HG03565 (cell line): ENCODE data around the gene PLCH1.

Source experiments
- ATAC-seq: cut with Tn5 transposase; IDR thresholded peaks from one replicate; pipeline ENCODE4 v1.9.1; 2021; ENCODE audit warnings: mild to moderate bottlenecking, moderate library complexity; ENCODE audit not compliant: unreplicated experiment

Gene PLCH1, protein sequence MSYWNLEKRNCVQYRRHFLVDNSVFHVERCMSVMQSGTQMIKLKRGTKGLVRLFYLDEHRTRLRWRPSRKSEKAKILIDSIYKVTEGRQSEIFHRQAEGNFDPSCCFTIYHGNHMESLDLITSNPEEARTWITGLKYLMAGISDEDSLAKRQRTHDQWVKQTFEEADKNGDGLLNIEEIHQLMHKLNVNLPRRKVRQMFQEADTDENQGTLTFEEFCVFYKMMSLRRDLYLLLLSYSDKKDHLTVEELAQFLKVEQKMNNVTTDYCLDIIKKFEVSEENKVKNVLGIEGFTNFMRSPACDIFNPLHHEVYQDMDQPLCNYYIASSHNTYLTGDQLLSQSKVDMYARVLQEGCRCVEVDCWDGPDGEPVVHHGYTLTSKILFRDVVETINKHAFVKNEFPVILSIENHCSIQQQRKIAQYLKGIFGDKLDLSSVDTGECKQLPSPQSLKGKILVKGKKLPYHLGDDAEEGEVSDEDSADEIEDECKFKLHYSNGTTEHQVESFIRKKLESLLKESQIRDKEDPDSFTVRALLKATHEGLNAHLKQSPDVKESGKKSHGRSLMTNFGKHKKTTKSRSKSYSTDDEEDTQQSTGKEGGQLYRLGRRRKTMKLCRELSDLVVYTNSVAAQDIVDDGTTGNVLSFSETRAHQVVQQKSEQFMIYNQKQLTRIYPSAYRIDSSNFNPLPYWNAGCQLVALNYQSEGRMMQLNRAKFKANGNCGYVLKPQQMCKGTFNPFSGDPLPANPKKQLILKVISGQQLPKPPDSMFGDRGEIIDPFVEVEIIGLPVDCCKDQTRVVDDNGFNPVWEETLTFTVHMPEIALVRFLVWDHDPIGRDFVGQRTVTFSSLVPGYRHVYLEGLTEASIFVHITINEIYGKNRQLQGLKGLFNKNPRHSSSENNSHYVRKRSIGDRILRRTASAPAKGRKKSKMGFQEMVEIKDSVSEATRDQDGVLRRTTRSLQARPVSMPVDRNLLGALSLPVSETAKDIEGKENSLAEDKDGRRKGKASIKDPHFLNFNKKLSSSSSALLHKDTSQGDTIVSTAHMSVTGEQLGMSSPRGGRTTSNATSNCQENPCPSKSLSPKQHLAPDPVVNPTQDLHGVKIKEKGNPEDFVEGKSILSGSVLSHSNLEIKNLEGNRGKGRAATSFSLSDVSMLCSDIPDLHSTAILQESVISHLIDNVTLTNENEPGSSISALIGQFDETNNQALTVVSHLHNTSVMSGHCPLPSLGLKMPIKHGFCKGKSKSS (N-terminal part only)

DNA sequence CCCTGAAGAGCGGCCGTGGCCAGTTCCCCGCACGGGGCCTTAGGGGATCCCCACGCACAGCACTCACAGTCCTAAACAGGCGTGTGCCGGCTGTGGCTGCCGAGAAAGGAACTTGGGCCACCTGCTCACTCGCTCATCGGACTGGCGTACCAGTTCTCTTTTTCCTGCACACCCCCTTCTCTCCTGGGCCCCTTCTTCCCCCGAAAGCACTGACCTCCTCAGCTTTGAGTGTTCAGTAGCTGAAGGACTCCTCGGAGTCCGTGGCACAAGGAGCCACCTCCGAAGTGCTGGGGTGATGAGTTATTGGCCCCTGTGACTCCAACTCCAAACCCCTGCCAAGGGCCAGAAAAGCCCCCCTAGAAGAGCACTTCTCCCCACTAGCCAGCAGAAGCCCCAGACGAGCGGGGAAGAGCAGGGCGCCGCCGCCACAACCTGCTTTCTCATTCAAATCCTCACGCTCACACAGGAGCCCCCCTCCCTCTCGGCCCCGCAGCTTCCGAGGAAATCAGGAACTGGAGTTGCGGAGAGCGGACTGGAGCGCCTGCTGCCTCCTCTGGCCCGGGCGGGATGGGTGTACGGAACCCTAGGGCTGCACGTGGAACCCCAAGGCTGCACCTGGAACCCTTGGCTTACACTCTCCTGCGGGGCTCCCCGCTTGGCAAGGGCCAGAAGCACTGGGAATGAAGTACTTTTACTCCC lies at the start of gene PLCH1:
TSS of gene PLCH1 (minus strand) at position 446 of the 699 bp plus-strand sequence. CDS start 40,847 bp downstream, outside the sequence.
- ATAC-seq = peak; percentile 16

GRCh38 chr3:155792532-155792931 lies 47.7 kb upstream of the PLCH1 start:
- no peak for ATAC-seq

- no peak for ATAC-seq
Observed at GRCh38 chr3:155791190-155791589, 46.3 kb upstream of the PLCH1 start.

- ATAC-seq = no peak
Observed at GRCh38 chr3:155790272-155790925, 45.5 kb upstream of the PLCH1 start.

DNA sequence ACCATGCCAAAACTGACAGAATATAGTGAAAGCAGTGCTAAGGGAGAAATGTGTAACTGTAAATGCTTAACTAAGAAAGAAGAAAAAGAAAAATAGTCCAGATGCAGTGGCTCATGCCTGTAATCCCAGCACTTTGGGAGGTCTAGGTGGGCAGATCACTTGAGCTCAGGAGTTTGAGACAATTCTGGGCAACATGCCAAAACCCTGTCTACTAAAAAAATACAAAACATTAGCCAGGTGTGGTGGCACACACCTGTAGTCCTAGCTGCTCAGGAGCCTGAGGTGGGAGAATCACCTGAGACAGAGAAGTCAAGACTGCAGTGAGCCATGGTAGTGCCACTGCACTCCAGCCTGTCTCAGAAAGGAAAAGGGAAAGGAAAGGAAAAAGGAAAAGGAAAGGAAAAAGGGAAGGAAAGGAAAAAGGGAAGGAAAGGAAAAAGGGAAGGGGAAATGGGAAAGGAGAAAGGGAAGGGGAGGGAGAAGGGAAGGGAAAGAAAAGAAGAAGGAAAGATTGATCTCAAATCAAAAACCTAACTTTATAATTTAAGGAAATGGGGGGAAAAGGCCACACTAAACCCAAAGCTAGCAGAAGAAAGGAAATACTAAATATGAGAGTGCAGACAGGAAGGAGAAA lies 40.9 kb upstream of the PLCH1 start:
- no peak for ATAC-seq

- ATAC-seq = no peak
Observed at GRCh38 chr3:155782390-155782953, 37.6 kb upstream of the PLCH1 start.

DNA sequence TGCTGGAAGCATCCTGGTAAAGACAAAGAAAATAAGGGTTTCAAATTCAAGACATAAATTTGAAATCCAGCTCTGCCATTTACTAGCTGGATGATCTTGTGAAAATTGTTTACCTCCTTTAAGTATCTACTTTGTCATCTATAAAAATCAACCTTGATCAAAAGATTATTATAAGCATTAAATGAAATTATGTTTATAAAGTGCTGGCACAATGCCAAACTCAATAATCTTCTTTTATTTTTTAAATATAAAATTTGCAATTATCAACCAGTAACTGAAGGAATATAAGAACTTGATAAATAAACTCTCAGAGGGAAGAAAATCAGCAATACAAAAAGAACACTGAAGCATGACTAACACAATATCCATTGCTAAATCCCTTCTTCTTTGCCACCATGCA lies 35.4 kb upstream of the PLCH1 start:
- ATAC-seq = no peak

- no peak for ATAC-seq
Observed at GRCh38 chr3:155778462-155778861, 33.6 kb upstream of the PLCH1 start.

DNA sequence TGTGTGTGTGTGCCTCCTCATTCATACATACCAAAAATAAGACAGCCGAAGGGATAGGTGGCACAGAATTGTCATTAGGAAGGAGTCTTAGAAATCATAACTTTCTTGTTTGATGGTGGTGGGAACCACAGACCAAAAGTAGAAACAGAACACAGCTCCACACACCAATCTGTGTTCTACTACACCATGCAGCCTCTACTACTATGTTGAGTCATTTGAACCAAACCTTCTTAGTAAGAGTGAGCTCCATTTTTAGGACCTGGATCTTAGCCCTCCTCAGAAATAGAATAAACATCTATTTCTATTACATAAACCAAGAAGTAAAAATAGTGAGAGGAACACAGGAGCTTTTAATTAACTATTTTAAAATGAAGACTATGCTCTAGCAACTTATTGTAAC lies 27.9 kb upstream of the PLCH1 start:
- peak; percentile 45 for ATAC-seq

GRCh38 chr3:155771126-155771525 lies 26.3 kb upstream of the PLCH1 start:
- no peak for ATAC-seq

- ATAC-seq = no peak
Observed at GRCh38 chr3:155766206-155766605, 21.3 kb upstream of the PLCH1 start.

- ATAC-seq = no peak
Observed at GRCh38 chr3:155763870-155764463, 19.1 kb upstream of the PLCH1 start.

DNA sequence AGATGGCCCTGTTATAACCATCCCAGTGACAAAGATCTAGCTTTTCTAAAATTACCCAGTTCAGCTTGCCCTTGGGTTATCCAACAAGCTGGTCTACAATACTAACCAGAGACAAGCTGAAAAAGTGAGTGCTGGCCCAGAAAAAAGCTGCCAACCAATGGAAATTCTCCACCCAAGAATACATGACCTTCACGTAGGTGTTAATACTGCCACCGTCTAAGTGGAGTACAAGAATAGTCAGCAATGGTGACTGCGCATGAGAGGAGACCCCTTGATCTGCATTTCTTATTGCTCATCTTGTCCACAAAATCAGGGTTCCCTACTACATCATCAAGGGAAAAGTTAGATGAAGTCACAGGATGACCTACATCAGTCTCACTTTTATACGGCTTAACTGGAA lies 15.8 kb upstream of the PLCH1 start:
- ATAC-seq = no peak

GRCh38 chr3:155757577-155757976 lies 12.7 kb upstream of the PLCH1 start:
- no peak for ATAC-seq

DNA sequence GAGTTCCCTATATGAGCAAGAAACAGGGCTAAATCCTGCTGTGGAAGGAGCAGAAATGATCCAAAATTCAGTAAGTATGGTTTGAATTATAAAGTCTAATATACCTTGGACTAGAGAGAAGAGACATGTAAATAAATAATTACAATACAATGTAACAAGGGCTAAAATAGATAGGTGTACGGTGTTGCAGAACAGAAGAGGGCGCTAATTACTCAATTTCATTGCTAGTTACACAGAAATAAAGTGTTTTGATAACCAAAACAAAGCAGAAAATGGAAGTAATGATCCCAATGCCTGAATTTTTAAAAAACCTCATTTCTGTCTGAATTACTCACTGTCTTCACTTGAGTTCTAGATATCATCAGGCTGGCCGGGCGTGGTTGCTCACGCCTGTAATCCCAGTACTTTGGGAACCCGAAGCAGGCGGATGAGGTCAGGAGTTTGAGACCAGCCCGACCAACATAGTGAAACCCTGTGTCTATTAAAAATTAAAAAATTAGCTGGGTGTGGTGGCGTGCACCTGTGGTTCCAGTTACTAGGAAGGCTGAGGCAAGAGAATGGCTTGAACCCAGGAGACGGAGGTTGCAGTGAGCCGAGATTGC lies 8.3 kb upstream of the PLCH1 start:
- ATAC-seq = peak; percentile 57

DNA sequence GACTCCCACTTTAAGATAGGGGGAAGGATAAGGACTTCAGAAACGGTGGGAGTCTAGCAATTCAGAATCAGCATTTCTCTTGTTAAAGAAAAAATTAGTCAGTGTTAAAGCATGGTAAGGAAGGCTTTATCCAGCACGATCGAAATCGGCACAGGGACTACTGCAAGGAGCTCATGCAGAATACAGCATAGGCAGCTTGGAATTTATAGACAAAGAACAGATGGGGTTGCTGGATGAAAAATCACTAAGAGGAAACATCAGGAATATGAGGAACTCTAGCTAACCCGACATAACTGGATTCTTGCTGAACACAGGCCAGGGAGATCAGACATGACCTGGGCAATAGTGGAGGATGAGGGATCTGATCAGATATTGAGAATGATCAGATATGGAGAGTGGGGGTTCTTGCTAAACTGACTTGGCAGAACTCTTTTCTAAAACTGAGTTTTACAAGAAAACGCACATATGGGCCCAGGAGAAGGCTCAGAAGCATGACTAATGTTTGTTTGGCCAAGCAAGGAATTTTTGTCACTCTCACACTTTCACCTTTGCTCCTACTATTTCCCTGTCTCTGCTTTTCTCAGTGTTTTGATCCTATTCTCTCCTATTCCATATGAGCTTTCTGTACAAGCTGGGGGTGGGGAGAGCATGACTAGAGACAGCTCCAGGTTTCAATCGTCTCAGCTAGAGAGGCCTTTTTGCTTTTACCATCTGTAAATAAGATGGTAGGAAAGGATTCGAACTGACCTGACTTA lies 3.9 kb upstream of the PLCH1 start:
- no peak for ATAC-seq

DNA sequence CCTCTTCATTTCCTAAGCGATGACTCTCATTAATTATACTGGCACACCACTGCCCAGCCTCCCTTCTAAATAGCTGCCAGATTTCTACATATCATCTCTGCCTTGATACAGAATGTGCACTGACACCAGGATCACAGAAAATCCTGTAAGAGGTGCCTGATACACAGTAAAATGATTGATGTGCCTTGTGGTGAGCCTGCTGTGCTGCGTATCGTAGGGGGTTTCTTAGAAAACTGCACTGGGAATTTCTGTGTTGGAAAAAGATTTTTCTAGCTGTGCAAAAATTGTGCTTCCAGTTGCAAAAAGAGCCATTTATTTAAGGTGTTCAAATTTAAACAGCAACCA lies 3.0 kb upstream of the PLCH1 start:
- no peak for ATAC-seq
